Ovary (tissue), 9 donors: ENCODE data around the gene FAAP20. TPM values are rescaled to one million over a fixed set of nuclear protein-coding genes. Genes with fewer than 3 reads are reported as not detected.
A peak's percentile ranks its signal among the peaks of the same experiment; 100 is the strongest.

Experiments used
- DNase-seq, 5 donors: peaks; one replicate each; pipeline ENCODE4 v3.0.0-alpha.2; 2019 to 2020
- H3K27ac ChIP-seq, 2 donors: fragments of 200-600 bp; one replicate each; pipeline versions ENCODE4 v1.5.1 to v1.8.0; 2019 to 2022
- H3K27me3 ChIP-seq: fragments of 200-600 bp; one replicate; pipeline ENCODE4 v1.8.0; 2022
- H3K36me3 ChIP-seq: fragments of 200-600 bp; sonication (generic); one replicate; pipeline ENCODE4 v1.5.1; 2019
- H3K4me1 ChIP-seq: one replicate; pipeline ENCODE4 v1.8.1; 2013; ENCODE audit warnings: mild to moderate bottlenecking, moderate library complexity; ENCODE audit not compliant: insufficient read depth
- H3K4me3 ChIP-seq: fragments of 200-600 bp; sonication (generic); one replicate; pipeline ENCODE4 v1.5.1; 2017
- H3K9me3 ChIP-seq, 2 donors: fragments of 200-600 bp in 1 of 2; sonication (generic) in 1 of 2; one replicate each; pipeline versions ENCODE4 v1.5.1 to v1.8.1; 2013 to 2019; ENCODE audit warnings: mild to moderate bottlenecking in 1 of 2, moderate library complexity in 1 of 2
- EP300 ChIP-seq: sonication (generic); formaldehyde crosslinking; IDR thresholded peaks from one replicate; pipeline ENCODE4 v1.6.1; 2017; ENCODE audit warnings: antibody characterized with exemption
- POLR2A ChIP-seq: fragments of 450-650 bp; IDR thresholded peaks from one replicate; pipeline ENCODE4 v1.6.1; 2017; ENCODE audit warnings: antibody characterized with exemption, mild to moderate bottlenecking, moderate library complexity
- WGBS, 3 donors: extraction: QIAGEN DNeasy Blood & Tissue Kit in 1 of 3; methylation state at CpG; one replicate each; pipeline versions ENCODE4 v1.1.5 to v1.1.7; 2013 to 2017; 5-methylcytosine and 5-hydroxymethylcytosine counted together
- intact Hi-C, 4 donors: fragments of 100-400 bp; cut with DNase I; formaldehyde crosslinking; loops; one replicate each; pipeline versions ENCODE4 v1.11.0 to v1.15.1; 2022 to 2023
- polyA plus RNA-seq, 2 donors: library from polyadenylated mRNA; stranded (reverse); fragments of 200-250 nt in 1 of 2; fragments of 350-450 nt in 1 of 2; fragmentation: Illumina TruSeq in 1 of 2; extraction: RNeasy Lipid Tissue Mini Kit (QIAGEN cat#74804) in 1 of 2; gene quantifications; one replicate each; pipeline ENCODE4 v1.2.3, GENCODE V29; 2013 to 2014
- total RNA-seq, 7 donors: library from RNA; depleted of rRNA in 2 of 7; stranded (reverse); fragments of >200 nt in 2 of 7; fragmentation: NEBNext Ultra II Directional in 3 of 7; extraction: Animal tissue kit (Norgen Biotek cat#: 25700) in 3 of 7; gene quantifications; one replicate each; pipeline versions ENCODE4 v1.1.0 to v1.2.4, GENCODE V29; 2016 to 2023
- TF ChIP-seq, protein P1 (sequence below), 3 donors: fragments of 450-650 bp in 2 of 3; fragments of 200-600 bp in 1 of 3; IDR thresholded peaks; one replicate each; pipeline versions ENCODE4 v1.5.1 to v1.8.0; 2016 to 2022; ENCODE audit warnings: antibody characterized with exemption in 3 of 3, mild to moderate bottlenecking in 1 of 3
- donor health status: DM: no; HTN: no; CAD: no; lungs with moderate emphysema.
- donor health status: DM: no; HTN: no; CAD: no.
- donor health status: Bipolar disorder and iron deficiency.
- donor health status: DM: yes; HTN: yes; CAD: no.
- donor health status: DM: no; HTN: no; CAD: no.
- donor health status: DM: yes; HTN: yes; CAD: no.

The FAAP20 gene
- total and polyA plus RNA-seq, 9 donors: 3.4 to 96.1 (median 61.7) TPM

DNA sequence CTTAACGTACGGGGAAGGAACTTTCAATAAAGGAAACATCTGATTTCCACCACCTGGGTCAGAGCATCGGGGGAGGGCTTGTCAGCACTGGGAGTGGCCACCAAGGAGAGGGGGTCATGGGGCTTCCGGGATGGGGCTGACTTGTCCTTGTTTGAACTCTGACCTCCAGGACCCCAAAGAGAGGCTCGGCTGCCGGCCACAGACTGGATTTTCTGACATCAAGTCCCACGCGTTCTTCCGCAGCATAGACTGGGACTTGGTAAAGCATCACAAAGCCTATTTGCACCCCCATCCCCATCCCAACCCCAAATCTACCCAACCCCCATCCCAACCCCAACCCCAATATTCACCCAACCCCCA lies 19.5 kb downstream of the FAAP20 start:
- DNase-seq: peak in 2 of 5 donors; percentile 45 to 51
- peak overlapping the region in 1 of 2 donors; percentile 6 for H3K27ac ChIP-seq
- H3K4me1 ChIP-seq: peaks cover 9% of the 10 kb centered on the region
- H3K36me3 ChIP-seq: no peaks in the 10 kb centered on the region
- WGBS, 3 donors: 38 to 49% (median 48%) methylated on average over 9 of the region's 9 CpGs
- TF ChIP-seq POLR2A: no peak
- TF ChIP-seq EP300: no peak
- TF ChIP-seq, protein P1, sequence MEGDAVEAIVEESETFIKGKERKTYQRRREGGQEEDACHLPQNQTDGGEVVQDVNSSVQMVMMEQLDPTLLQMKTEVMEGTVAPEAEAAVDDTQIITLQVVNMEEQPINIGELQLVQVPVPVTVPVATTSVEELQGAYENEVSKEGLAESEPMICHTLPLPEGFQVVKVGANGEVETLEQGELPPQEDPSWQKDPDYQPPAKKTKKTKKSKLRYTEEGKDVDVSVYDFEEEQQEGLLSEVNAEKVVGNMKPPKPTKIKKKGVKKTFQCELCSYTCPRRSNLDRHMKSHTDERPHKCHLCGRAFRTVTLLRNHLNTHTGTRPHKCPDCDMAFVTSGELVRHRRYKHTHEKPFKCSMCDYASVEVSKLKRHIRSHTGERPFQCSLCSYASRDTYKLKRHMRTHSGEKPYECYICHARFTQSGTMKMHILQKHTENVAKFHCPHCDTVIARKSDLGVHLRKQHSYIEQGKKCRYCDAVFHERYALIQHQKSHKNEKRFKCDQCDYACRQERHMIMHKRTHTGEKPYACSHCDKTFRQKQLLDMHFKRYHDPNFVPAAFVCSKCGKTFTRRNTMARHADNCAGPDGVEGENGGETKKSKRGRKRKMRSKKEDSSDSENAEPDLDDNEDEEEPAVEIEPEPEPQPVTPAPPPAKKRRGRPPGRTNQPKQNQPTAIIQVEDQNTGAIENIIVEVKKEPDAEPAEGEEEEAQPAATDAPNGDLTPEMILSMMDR (IDR thresholded peaks at IDR 0.05): no peak
- H3K9me3 ChIP-seq: no peaks in the 10 kb centered on the region
- H3K4me3 ChIP-seq: peak overlapping the region; percentile 20
- H3K27me3 ChIP-seq: no peaks in the 10 kb centered on the region
- intact Hi-C loops: loop anchor here in 2 of 4 donors (5.0 to 10.0 kb wide), 3 partner anchors 202 to 370 kb away; no protein-coding TSS in a partner anchor

DNA sequence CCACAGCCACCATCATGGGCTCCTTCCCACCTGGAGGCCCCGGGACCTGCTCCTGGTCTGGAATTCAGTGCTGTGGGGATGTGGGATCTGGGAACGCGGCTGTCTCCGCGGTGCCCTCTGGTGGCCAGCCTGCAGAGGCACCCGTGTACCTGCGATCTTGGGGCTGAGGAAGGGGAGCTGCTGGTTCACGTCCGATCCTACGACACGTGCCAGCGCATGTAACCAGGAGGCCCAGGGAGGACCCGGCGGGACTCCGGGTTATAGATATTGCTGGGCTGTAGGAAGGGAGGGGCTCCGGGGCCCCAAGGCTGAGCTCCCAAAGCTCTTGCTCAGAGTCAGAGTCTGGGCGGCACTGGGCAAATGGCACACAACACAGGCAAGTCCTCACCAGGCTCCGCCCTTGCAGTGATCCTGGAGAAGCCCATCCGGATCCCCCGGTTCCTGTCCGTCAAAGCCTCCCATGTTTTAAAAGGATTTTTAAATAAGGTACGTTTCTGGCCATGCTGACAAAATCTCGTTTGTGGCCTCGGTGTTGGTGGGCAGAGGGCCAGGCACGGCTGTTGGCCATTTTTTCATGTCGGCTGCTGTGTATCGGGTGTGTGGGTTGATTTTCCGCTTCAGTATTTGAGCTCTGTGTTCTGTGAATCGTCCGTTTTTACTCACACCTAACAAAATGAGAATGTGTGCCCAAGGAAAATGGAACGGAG lies 20.1 kb downstream of the FAAP20 start:
- peak overlapping the region in 1 of 2 donors; percentile 6 for H3K27ac ChIP-seq
- WGBS, 3 donors: 2 to 4% (median 3%) methylated on average over 31 of the region's 31 CpGs

DNA sequence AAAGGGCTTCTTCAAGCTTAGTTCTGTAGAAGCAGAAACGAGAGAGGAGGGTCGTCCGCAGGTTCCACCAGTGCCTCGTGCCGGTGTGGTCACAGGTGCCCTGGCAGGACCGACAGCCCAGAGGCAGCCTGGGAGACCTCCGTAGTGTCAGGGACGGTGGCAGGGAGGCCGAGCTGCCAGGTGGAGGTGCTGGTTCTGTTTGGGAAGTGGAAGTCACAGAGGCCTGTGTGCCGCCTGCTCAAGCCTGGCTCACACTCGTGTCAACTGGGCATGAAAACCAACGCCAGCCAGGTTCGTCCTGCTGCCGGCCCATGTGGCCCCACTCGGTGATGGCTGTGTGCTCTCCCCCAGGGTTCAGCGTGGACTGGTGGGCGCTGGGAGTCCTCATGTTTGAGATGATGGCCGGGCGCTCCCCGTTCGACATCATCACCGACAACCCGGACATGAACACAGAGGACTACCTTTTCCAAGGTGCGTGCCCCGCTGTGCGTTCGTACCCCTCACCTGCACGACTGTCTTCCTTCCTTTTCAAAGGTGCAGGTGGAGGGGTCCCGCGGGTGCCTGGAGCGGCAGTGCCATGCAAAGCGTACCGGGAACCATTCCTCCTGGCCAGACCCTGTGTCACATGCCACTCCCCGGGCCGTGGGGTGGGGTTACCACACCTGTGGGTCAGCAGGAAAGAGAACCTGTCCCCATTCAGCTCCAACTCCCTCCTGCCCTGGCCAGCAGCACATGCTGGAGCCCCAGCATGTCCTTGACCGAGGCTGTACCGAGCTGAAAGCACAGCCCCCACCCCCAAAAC lies 20.8 kb downstream of the FAAP20 start:
- Histone ChIP-seq H3K9me3 (no peaks in the 10 kb centered on the region), H3K27ac (no peak overlapping the region), H3K27me3 (no peaks in the 10 kb centered on the region), H3K4me3 (no peak overlapping the region), H3K36me3 (no peaks in the 10 kb centered on the region), H3K4me1 (peaks cover 9% of the 10 kb centered on the region)
- DNase-seq: peak in 2 of 5 donors; percentile 36 to 45
- TF ChIP-seq POLR2A: no peak
- no peak for TF ChIP-seq EP300
- TF ChIP-seq, protein P1 (IDR thresholded peaks at IDR 0.05): no peak
- intact Hi-C loops: loop anchor here in 2 of 4 donors (10.0 kb wide), 2 partner anchors 229 to 371 kb away; no protein-coding TSS in a partner anchor
- WGBS, 3 donors: 70 to 79% (median 72%) methylated on average over 34 to 37 of the region's 37 CpGs

More for the DNA sequence above, 20.1 kb downstream of the FAAP20 start:
- TF ChIP-seq, protein P1 (IDR thresholded peaks at IDR 0.05): peak; percentile 74 to 94 (median 86)
- TF ChIP-seq EP300 (no peak), POLR2A (no peak)
- Histone ChIP-seq H3K36me3 (no peaks in the 10 kb centered on the region), H3K4me3 (peak overlapping the region; percentile 20), H3K4me1 (peaks cover 9% of the 10 kb centered on the region), H3K27me3 (no peaks in the 10 kb centered on the region), H3K9me3 (no peaks in the 10 kb centered on the region)
- intact Hi-C loops: loop anchor here in 2 of 4 donors (5.0 to 10.0 kb wide), 3 partner anchors 203 to 370 kb away; no protein-coding TSS in a partner anchor
- DNase-seq: peak; percentile 66 to 80 (median 76)

DNA sequence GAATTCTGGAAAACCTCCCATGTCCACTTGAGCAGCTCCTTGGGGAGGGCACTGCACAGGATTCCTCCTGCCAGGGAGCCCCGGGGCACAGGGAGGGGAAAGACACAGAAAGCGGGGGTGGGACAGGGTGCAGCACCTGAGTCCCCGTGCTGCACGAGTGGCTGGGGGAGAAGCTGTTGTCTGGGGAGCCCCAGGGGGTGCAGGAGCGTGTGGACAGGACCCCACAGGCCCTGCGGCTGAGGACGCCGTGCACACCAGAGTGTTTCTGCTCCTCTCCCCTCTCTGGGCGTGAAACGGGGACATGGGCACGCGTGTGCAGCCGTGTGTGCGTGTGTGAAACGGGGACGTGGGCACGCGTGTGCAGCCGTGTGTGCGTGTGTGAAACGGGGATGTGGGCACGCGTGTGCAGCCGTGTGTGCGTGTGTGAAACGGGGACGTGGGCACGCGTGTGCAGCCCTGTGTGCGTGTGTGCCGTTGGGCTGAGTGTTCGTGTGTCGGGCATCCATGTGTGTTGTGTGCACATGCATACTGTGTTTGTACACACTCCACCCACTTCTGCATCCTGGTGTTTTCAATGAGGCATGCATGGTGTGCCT lies 21.9 kb downstream of the FAAP20 start:
- intact Hi-C loops: loop anchor here in 2 of 4 donors (10.0 kb wide), 2 partner anchors 228 to 372 kb away; no protein-coding TSS in a partner anchor
- Histone ChIP-seq H3K4me3 (no peak overlapping the region), H3K9me3 (no peaks in the 10 kb centered on the region), H3K36me3 (no peaks in the 10 kb centered on the region), H3K27ac (no peak overlapping the region), H3K4me1 (peaks cover 9% of the 10 kb centered on the region), H3K27me3 (no peaks in the 10 kb centered on the region)
- DNase-seq: peak in 1 of 5 donors; percentile 17
- TF ChIP-seq, protein P1 (IDR thresholded peaks at IDR 0.05): no peak
- no peak for TF ChIP-seq EP300
- no peak for TF ChIP-seq POLR2A
- 89 to 93% (median 89%) methylated on average over 33 of the region's 33 CpGs for WGBS, 3 donors
